H7 (cell line): ENCODE results near the gene ST6GAL1. TPM values are rescaled to one million over a fixed set of nuclear protein-coding genes. Genes with fewer than 3 reads are reported as not detected.
"Not testable (repeated sequence)": the region's sequence is repeated elsewhere in the genome, so short reads cannot be mapped to it uniquely, and the experiment has no call there.

Source experiments
- DNase-seq: peaks from one replicate; pipeline ENCODE4 v3.0.0; 2012
- H3K27me3 ChIP-seq: 2 replicates; pipeline ENCODE4 v1.6.0; 2011; ENCODE audit warnings: mild to moderate bottlenecking, low read length; ENCODE audit not compliant: control insufficient read depth, insufficient read depth
- H3K36me3 ChIP-seq: replicated peaks from 2 replicates; pipeline ENCODE4 v1.5.1; 2011; ENCODE audit warnings: low read length; ENCODE audit not compliant: control insufficient read depth, insufficient read depth
- H3K4me3 ChIP-seq: 2 replicates; pipeline ENCODE4 v1.5.1; 2011; ENCODE audit warnings: low read depth, mild to moderate bottlenecking, control low read depth, low read length, moderate library complexity; ENCODE audit not compliant: insufficient read depth
- total RNA-seq: library from RNA; depleted of rRNA; stranded (reverse); fragments of >200 nt; shearing (Covaris generic); gene quantifications from 2 replicates; pipeline ENCODE4 v1.2.3, GENCODE V29; 2014

Gene ST6GAL1
- total RNA-seq, 1 experiment from 2014 or later, result 53.5 TPM

- peaks cover 8% of the 10 kb centered on the region for H3K36me3 ChIP-seq
- no peaks in the 10 kb centered on the region for H3K27me3 ChIP-seq
- no peak for DNase-seq
- H3K4me3 ChIP-seq, result no peak overlapping the region
These were observed 50.7 kb downstream of the ST6GAL1 start for GRCh38 chr3:186980989-186981388.

DNA sequence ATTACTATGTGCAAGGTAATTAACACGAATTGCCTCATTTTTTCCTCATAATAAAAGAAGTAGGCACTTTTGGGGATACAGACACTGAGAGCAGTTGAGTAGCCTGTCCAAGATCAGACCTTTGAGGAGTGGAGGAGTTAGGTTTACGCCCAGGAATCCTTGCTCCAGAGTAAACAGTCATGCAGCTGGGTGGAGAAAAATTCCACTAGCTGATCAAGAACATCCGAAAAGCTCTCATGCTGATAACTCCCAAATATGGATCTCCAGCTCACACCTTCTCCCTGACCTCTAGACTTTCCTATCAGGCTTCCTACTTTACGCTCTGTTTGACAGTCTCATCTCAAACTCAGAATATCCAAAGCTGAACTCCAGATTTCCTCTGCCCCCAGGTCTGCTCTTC is 53.3 kb downstream of the ST6GAL1 start:
- no peak for DNase-seq
- Histone ChIP-seq H3K36me3 (peaks cover 8% of the 10 kb centered on the region), H3K27me3 (no peaks in the 10 kb centered on the region), H3K4me3 (no peak overlapping the region)

GRCh38 chr3:186984064-186984463 is 53.7 kb downstream of the ST6GAL1 start:
- no peak for DNase-seq
- Histone ChIP-seq H3K36me3 (peaks cover 8% of the 10 kb centered on the region), H3K27me3 (no peaks in the 10 kb centered on the region), H3K4me3 (no peak overlapping the region)

DNA sequence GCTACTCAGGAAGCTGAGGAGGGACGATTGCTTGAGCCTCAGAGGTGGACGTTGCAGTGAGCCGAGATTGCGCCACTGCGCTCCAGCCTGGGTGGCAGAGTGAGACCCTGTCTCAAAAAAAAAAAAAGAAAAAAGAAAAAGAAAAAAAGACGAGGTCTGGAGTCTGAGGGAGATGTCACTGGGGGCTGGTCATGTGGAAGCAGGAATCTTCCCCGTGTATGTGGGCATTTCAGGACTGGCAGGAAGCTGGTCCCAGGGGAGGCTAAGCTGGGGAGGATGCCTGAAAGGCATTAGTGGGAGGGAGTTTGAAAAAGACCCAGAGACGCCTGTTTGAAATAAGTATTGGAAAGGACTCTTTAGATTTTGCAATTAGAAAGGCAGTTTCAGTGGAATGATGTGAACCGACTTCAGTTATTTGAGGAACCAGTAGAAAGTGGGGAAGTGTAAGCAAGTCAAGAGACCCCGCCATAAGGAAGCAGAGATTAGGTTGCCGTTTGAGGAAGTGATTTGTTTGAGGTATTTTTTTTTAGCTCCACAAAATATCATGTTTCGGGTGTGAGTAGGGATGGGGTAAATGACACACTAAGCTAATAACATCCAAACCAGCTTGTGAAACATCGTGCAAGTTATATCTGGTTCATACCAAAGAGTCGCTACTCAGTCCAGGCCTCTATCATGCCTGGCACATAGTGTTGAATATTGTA is 55.5 kb downstream of the ST6GAL1 start:
- H3K27me3 ChIP-seq, result no peaks in the 10 kb centered on the region
- peaks cover 6% of the 10 kb centered on the region for H3K36me3 ChIP-seq
- DNase-seq, result no peak
- H3K4me3 ChIP-seq, result no peak overlapping the region

- Histone ChIP-seq H3K27me3 (no peaks in the 10 kb centered on the region), H3K36me3 (peaks cover 5% of the 10 kb centered on the region), H3K4me3 (no peak overlapping the region)
- no peak for DNase-seq
These were observed 56.1 kb downstream of the ST6GAL1 start for GRCh38 chr3:186986406-186986805.

- Histone ChIP-seq H3K4me3 (no peak overlapping the region), H3K27me3 (no peaks in the 10 kb centered on the region), H3K36me3 (peaks cover 3% of the 10 kb centered on the region)
- no peak for DNase-seq
These were observed 56.5 kb downstream of the ST6GAL1 start for GRCh38 chr3:186986816-186987215.

DNA sequence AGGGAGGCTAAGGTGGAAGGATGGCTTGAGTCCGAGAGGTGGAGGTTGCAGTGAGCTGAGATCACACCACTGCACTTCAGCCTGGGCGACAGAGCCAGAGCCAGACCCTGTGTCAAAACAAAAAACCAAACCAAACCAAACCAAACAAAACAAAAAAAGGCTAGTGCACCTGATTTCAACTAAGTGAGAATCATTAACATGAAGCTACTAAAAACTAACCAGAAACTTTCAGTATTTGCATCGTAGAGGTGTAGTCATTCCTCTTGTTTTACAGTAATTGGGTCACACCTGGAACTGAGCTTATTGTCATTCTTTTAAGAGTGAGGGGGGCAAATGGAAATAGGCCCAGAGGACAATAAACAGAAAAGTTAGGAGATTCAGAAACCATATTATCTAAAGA is 58.5 kb downstream of the ST6GAL1 start:
- Histone ChIP-seq H3K27me3 (no peaks in the 10 kb centered on the region), H3K36me3 (peaks cover 1% of the 10 kb centered on the region), H3K4me3 (no peak overlapping the region)
- DNase-seq, result no peak

- Histone ChIP-seq H3K27me3 (no peaks in the 10 kb centered on the region), H3K36me3 (peaks cover 1% of the 10 kb centered on the region; the same call in 1 of the 2 replicates), H3K4me3 (no peak overlapping the region)
- DNase-seq, result no peak
These were observed 59.1 kb downstream of the ST6GAL1 start for GRCh38 chr3:186989429-186989828.

DNA sequence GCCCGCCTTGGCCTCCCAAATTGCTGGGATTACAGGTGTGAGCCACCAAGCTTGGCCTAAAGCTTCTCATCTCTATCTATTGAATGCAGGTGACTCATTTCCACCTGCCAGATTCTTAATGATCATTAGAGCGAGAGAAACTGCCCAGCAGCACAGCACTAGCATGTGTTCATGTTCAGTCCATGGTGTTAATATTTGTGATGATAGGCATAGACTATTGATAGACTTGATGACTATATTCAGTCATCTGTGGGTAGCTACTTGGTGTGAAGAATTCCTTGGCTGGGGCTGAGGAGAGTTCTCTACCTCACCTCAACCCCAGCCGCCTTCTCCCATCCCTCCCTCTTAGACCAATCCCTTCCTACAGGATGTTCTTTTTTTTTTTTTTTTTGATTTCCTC is 60.0 kb downstream of the ST6GAL1 start:
- H3K4me3 ChIP-seq, result no peak overlapping the region
- no peaks in the 10 kb centered on the region for H3K27me3 ChIP-seq
- H3K36me3 ChIP-seq, result peaks cover 1% of the 10 kb centered on the region; the same call in 1 of the 2 replicates
- DNase-seq, result no peak

DNA sequence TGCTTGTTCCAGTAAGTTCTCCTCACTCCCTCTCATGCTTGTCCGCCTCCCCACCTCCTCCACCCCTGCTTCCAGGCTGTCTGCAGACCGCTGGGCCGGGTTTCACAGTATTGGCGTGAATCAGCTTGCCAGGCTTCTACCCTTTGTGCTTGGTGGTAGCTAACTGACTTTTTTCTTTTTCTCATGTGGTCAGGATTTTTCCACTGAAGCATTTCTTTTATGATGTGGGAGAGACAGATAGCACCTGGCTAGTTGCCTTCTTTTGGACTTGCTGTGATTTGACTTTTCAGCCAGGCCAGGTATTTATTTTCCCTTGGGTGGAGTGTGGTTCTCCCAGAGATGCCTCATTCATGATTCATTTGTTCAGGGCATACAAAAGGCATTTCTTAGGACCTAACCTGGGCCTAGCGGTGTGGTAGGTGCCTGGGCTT is 60.6 kb downstream of the ST6GAL1 start:
- no peak for DNase-seq
- no peak overlapping the region for H3K4me3 ChIP-seq
- H3K36me3 ChIP-seq, result peaks cover 1% of the 10 kb centered on the region; the same call in 1 of the 2 replicates
- no peaks in the 10 kb centered on the region for H3K27me3 ChIP-seq

DNA sequence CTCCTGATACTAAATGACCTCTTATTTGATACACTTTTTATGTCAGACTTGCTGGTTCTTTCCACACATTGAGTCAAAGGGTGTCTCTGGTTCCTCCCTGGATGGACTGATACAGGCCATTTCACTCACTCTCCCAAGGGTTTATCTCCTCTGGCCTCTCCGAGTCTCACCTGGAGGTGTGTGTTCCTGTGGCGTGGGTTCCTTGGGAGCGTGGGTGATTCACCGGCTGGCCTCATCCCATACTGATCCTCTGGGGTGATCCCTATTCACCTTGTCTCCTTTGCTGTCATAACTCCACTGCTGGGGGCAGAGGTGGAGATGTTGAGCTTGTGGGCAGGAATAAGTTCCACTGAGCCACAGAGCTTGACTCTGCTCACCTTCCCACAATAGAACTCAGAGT is 61.1 kb downstream of the ST6GAL1 start:
- DNase-seq, result no peak
- Histone ChIP-seq H3K4me3 (no peak overlapping the region), H3K36me3 (peaks cover 2% of the 10 kb centered on the region; the same call in 1 of the 2 replicates), H3K27me3 (no peaks in the 10 kb centered on the region)

- H3K4me3 ChIP-seq, H3K27me3 ChIP-seq, H3K36me3 ChIP-seq, DNase-seq: not testable (repeated sequence)
These were observed 61.8 kb downstream of the ST6GAL1 start for GRCh38 chr3:186992096-186992495.

DNA sequence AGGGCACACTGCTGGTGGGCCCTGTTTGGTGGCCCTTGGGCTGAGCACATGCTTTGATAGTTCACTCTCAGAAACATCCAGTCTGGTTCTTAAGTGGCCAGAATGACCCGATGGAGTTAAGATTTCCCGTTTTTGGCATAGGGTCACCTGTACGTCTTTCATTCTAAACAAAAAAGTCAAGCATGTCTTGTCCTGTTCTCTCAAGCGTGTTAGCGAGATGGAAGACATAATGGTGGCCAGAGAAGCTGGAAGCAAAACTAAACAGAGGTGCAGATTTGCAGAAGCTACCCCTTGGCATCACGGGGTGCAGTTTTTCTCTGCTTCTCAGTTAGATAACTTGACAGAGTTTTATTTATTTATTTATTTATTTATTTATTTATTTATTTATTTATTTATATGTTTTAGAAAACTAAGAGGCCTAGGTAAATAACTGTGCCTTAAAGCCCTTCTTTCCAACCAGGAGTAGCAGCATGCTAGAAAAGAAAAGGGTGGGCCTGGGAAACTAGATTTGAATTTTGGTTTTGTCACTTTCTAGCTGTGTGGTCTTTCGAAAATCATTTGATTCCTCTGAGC is 63.0 kb downstream of the ST6GAL1 start:
- Histone ChIP-seq H3K36me3 (peaks cover 3% of the 10 kb centered on the region; the same call in 1 of the 2 replicates), H3K4me3 (no peak overlapping the region), H3K27me3 (no peaks in the 10 kb centered on the region)
- no peak for DNase-seq

DNA sequence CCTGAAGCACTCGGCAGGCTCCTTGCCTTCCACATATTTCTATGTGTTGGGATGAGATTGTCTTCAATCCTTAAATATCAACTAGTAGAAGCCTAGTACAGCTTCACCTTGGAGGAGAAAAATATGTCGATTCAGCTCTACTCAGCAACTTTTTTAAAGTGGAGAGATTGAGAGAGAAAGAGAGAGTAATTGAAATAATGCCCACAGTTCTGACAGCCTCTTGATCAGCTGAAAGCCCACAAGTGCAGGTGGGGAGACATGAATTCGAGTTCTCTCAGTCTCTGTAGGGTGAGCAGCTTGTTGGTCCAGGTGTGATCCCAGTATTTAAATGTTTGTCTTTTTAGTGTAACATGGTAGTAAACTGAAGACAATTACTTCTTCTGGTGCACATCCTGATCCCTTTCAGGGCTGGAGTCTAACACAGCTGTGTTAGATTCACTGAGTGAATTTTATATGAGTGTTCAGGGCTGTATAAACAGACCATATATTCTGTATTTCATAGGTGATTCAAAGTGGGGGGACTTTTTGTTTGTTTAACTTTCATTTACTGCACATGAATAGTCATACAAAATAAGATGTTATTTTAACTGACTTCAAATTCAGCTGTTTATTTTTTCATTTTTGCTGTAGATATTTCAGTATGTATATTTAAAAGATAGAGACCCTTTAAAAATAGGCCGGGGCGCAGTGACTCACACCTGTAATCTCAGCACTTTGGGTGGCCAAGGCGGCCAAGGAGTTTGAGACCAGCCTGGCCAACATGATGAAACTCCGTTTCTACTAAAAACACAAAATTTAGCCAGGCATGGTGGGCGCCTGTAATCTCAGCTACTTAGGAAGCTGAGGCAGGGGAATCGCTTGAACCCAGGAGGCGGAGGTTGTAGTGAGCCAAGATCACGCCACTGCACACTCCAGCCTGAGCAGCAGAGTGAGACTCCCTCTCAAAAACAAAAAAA is 64.0 kb downstream of the ST6GAL1 start:
- no peak overlapping the region for H3K4me3 ChIP-seq
- no peak for DNase-seq
- H3K36me3 ChIP-seq, result peaks cover 3% of the 10 kb centered on the region; the same call in 1 of the 2 replicates
- H3K27me3 ChIP-seq, result no peaks in the 10 kb centered on the region
